Measurements from ENCODE around the gene CCDC183.
"Not testable (repeated sequence)": the region's sequence is repeated elsewhere in the genome, so short reads cannot be mapped to it uniquely, and the experiment has no call there.

Gene CCDC183

DNA sequence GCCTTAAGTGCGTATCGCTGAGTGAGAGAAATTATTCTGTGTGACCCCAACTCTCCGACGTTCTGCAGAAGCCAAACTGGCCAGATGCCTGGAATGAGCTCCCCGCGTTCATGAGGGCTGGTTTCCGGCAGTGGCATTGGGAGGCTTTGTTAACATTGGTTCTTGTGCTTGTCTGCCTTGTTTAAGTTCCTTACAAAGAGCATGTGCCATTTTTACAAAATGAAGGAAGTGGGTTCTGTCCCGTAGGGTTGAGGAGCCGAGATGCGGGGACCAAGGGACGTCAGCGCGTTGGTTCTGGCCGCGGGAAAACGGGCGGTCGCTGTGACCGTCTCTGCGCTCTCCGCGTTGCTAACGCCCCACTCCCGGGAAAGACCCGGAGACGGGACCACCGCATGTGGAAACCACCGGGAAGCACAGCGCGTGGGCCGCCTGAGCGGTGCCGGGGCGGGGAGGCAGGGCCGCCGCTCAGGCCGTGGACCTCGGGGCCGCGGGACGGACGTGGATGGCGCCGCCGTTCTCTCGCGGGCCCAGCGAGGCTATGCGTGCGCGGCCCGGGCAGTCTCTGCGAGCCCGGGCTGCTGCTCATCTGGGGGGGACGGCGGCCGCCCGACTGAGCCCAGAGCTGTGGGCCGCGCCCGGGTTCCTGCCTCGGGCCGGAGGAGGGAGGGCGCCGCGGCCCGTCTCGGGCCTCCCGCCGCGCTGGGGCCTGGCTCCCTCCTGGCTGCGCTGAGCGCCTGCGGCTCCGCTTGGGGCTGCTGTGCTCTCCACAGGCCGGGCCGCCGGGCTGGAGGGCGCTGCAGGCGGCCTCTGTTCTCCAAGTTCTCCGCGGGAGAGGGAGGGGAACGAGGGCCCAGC is 25.1 kb downstream of the CCDC183 start:
- in situ Hi-C loops (cut with MboI; ENCODE audit: low sequenced_read_pairs) = no loop called here

DNA sequence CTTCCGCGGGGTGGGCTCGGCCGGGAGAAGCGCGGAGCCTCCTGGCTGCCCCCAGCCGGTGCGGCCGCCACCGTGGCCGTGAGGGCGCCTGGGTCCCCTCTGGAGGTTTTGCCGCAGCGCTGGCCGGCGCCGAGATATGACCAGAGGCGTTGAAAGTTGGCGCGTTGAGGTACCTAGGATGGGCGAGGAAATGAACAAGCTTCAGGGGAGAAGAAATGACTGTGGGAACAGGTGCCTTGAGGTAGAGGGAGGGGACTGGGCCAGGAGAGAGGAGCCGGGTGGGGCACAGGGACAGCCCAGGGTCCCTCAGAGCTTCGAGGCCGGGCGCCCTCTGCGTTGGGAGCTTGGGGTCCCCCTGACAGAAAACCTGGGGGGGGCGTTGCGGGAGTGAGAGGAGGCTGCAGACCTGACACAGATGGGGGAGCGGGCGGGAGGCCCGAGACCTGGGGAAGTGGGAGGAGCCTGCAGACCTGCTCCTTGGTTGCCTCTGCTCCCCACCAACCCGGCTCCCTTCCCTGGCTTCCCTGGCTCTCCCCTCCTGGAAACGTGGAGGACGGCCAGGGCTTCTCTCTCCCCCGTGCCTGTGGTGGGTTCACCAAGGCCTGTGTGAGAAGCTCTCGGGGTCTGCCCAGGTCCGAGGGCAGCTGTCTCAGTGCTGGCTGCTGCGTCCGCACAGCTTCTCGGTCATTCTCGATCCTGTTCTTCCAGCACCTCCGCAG is 25.8 kb downstream of the CCDC183 start:
- in situ Hi-C loops (cut with MboI; ENCODE audit: low sequenced_read_pairs) = no loop called here

DNA sequence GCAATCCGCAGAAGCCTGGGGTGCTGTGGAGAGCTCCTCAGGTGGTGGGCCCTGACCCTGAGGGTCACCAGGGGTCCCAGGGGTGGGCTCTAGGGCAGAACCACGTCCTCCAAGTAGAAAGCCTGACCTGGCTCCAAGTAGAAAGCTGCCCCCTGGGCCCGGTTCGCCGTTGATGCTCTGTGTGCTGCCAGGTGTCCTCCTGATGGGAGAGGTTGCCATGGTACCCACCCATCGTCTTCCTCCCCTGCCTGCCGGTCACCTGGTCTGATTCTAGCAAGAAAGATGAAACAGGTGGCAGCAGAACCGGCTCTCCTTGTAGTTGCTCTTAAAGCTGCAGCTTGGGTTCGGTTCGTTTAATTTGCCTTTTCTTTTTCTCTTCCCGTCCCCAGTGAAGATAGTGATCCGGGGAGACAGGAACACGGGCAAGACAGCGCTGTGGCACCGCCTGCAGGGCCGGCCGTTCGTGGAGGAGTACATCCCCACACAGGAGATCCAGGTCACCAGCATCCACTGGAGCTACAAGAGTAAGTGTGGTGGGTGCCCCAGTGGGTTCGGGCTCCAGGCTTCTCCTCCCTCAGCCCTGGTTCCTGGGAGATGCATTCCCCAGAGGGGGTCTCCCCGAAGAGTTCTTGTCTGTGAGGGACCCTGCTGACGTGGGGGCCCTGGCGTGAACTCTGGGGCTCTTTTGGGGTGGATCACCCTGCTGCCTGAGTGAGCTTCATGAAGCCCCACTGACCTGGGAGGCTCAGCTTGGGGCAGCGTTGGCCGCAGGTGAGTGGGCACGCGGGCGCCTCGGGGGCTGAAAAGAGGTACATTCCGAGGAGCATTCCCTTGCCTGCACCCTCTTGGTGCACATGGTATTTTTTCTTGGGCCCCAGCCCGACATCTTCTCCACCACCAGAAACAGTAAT is 27.3 kb downstream of the CCDC183 start:
- in situ Hi-C loops (cut with MboI; ENCODE audit: low sequenced_read_pairs) = no loop called here

DNA sequence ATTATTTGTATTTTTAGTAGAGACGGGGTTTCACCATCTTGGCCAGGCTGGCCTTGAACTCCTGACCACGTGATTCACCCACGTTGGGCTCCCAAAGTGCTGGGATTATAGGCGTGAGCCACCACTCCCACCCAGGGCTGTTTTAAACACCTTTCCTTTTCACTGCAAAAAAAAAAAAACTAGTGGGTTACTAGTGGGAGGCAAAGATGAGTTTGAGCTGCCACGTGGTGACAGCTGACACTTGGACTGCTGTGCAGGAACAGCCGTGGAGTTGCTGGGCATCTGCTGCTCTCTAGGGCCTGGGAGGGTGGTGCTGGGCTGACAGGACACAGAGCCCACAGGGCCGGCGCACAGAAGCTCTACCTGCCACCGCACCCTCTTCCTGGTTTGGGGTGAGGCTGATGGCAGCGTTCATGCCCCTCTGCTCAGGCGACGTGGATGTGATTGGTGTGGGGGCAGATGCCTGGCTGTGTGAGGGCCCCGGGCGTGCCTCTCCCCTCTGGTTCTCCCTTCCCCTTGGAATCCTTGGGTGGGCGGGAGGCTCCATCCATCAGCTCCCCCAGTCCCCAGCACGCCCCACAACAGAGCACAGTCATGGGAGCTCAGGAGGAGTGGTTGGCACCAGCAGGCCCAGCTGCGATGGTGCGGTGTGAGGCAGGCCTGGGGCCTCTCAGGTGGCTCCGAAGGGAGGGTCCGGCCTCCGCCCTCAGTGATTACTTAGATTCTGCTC is 28.5 kb downstream of the CCDC183 start:
- in situ Hi-C loops (cut with MboI; ENCODE audit: low sequenced_read_pairs) = no loop called here

DNA sequence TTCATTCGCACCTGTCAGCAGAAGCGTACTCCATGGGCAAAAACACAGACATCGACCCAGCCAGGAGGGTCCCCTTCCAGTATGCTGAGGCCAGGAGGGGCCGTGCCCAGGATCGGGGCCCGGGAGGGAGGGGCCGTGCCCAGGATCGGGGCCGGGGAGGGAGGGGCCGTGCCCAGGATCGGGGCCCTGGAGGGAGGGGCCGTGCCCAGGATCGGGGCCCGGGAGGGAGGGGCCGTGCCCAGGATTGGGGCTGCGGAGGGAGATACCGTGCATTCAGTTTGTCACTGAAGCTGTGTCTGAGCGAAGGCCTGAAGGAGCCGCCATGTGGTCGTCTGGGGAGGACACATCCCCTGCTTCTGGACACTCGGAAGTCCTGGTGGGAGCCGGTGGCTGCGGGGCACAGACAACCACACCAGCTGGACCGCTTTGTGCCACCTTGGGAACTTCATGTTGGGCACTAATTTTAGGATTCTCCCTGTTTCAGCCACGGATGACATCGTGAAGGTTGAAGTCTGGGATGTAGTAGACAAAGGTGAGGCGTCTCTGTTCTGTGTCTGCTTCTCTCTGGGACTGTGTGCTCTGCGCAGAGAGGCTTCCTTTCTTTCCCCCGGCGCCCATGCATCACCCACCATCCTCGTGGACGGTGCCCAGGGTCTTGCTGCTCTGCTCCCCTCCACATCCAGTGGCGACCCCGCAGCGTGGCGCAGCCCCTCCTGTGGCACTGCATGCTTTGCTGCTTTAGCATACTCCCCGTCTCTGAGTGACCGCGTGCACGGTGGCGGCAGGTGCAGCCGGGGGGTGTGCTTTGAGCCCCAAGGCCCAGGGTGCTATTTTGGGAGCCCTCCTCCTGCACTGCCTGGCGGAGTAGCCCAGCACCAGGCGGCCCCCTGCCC is 29.4 kb downstream of the CCDC183 start:
- in situ Hi-C loops (cut with MboI; ENCODE audit: low sequenced_read_pairs) = no loop called here

DNA sequence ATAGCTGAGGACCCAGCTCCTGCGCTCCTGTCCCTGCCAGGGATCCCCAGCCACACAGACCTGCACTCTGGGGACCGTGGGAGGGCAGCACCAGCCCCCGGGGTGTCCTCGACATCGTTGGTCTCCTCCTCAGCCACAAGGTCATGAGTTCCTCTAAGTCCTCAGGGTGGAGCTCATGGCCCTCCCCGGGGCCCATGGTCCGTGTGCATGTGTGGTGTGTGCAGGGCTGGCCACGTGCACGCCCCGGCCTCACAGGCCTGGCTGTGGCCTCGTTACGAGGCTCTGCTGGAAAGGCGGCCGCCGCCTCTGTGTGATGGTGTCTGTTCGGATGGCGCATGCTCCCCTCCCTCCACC is 30.0 kb downstream of the CCDC183 start:
- in situ Hi-C loops (cut with MboI; ENCODE audit: low sequenced_read_pairs) = no loop called here

DNA sequence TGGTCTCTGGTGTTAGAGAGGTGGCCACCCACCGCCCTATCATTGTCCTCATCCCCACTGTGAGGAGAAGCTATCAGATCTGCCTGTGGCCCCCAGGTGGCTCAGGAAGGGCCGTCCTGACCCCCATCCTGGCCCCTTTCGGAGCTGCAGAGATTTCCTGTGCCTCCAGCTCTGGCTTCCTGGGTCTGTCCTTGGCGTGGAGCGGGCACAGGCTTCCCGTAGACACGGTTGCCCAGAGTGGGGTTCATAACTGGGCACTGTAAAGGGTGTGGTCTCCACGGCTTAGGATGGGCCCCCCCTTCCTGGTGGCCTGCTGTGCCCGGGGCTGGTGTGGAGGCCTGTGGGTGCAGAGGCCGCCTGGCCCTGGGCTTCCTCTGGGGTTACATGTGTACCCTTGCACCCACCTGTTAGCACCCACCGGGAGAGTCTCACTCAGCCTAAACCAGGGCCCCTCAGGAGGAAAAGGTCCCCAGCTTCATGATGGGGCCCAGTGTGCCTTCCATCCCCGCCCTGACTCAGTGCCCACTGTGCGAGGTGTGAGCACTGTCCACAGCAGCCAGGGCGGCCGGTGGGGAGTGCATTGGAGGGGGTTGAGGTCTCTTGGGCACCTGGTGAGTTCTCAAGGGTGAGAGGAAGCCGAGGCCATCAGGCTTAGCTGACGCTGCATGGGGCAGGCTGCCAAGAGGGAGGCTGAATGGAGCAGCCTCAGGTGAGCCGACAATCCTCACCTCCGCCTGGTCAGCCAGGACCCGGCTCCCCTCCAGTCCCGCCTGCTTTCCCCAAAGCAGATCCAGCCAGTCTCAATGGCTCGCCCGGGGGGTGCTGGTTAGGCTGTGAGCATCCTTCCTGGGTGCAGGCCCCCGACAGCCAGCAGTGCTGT is 30.8 kb downstream of the CCDC183 start:
- in situ Hi-C loops (cut with MboI; ENCODE audit: low sequenced_read_pairs) = no loop called here

DNA sequence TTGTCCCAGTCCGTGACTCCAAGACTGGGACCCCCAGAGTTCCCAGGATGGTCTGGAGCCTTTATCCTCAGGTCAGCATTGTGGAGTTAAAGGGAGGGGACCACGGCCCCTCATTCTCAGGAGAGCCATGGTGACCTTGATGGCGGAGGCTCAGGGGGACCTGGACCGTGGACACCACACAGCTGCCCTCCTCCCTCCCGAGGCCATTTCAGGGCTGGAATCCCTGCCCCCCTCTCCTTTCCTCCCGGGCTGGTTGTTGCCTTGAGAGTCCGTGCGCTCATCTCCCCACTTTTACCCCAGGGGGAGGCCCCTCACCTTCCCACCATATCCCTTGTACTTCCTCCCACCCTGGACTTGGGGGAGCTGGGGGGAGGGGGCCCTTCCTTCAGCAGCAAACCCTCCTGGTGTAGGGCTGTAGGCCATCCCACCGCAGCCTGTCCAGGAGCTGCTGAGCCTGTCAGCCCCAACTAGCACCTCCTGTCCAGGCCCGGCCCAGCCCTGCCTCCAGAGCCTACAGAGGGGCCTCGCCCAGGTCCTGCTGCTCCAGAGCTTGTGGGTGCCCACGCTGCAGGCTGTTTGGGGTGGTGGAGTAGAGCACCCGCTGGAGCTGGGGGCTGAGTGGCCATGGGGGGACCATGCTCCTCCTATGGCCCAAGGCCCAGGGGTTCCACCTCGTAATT is 31.8 kb downstream of the CCDC183 start:
- in situ Hi-C loops (cut with MboI; ENCODE audit: low sequenced_read_pairs) = no loop called here

DNA sequence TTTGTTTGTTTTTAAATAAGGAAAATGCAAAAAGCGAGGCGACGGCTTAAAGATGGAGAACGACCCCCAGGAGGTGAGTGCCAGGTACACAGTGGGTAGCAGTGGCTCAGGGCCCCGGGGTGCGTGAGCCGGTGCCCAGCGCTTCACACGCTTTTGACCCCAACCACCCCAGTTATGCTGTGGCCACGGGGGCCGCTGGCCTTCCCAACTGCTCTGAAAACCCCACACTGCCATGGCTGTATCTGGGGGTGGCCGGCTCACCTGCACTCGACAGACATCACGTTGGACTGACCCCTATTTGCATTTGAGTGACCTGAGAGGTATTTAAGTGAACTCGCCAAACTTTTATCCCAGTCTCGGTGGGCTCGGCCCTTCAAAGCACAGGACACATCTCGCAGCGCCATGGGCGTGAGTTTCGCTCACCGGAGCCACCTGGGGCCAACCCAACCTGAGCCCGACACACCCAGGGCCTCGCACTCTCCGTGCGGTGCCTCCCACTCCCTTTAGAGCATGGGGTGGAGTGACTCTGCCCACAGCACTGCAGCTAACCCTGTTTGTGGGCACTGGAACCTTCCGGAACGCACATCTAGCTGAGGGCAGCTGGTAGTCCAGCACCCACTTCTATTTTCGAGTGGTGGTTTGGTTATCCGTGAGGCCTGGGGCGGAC is 32.5 kb downstream of the CCDC183 start:
- in situ Hi-C loops (cut with MboI; ENCODE audit: low sequenced_read_pairs) = no loop called here

DNA sequence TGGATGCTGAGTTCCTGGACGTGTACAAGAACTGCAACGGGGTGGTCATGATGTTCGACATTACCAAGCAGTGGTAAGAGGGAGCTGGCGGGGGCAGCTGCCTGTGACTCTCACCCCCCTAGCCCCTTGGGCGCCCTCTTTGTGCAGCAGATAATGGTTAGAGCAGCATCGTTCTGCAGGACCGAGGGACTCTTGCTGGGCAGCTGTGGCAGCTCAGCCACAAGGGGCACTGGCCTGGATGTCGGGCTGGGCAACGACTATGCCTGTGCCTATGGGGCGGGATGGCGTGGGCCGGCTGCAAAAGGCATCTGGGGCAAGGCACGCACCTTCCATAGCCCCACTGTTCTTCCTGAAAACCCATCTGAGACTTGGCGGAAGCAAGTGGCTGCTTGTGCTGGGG is 33.3 kb downstream of the CCDC183 start:
- in situ Hi-C loops (cut with MboI; ENCODE audit: low sequenced_read_pairs) = no loop called here

DNA sequence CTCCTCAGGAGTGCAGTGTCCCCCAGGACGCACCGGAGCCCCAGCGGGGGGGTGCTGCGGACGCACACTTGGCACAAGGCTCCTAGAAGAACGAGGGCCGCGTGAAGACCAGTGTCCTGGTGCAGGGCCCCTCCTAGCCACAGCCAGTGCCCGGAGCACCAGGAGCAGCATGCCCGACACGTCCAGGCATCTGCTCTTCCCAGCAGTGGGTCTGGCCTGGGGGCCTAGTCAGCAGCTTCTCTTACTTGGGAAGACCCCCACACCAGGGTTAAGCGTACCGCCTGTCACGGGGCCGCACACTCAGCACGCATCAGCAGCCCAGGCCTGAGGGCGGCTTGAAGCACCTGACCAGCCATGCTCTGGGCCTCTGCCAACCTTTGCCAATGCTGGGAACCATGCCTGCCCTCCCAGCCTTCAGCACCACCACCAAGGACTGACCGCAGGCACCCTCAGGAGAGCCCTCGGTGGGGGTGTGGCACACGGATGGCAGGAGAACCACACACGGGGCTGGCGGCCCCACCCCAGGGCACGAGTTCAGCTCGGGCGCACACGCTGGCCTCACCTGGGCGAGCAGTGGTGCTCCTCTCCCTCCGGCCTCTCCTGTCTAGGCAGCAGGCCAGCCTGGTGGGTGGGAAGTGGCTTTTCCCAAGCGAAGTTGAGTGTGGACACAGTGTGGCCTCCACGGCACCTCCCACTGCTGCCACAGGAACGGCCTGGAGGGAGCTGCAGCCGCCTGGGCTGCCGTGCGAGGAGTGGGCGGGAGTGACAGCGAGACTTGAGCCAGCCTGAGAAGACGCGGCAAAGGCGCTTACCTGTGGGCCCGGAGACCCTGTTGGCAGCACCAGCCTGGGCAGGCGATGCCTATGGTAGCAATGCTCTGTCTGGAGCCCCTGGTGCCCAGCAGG is 34.1 kb downstream of the CCDC183 start:
- in situ Hi-C loops (cut with MboI; ENCODE audit: low sequenced_read_pairs) = no loop called here

DNA sequence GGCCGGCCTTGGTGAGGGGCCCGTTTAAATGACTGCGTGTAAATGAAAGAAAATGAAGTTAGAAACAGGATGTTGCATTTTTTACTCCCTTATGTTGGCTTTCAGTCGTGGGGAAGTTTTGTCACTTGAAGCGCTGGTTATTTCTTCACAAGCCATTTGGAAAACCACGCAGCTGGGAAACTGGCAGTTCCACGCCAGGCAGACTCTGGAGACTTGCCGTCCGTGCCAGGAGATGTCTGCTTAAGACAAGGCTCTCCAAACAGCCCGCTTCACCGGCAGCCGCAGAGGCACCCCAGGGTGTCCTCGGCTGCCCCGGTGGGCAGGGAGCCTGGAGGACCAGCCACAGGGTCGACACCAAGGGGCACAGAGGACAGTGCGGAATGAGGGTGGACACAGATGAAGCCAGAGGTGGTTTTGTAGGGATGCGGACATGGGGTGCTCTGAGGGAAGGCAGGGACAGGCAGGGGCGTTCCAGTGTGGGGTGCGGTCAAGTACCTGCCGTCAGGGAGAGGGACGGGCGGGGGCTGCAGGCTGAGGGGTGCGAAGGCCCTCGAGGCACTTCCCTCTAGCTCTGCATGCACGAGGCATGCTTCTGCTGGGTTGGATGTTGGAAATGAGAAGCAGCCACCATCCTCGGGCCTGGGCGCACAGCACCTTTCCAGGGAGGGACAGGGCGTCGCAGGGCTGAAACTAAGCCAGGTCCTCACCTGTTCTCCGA is 35.0 kb downstream of the CCDC183 start:
- in situ Hi-C loops (cut with MboI; ENCODE audit: low sequenced_read_pairs) = no loop called here

DNA sequence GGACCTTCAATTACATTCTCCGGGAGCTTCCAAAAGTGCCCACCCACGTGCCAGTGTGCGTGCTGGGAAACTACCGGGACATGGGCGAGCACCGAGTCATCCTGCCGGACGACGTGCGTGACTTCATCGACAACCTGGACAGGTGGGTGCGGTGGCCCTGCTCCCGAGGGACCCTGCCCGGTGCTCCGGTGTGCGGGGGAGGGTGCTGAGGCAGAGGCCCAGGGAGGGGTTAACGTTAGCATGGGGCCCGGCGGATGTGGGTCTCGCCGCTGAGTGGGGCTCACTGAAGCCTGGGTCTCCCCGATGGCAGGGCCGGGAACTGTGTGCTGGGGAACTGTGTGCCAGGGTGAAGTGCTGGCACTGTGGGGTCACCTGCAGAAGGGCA is 35.6 kb downstream of the CCDC183 start:
- in situ Hi-C loops (cut with MboI; ENCODE audit: low sequenced_read_pairs) = no loop called here

DNA sequence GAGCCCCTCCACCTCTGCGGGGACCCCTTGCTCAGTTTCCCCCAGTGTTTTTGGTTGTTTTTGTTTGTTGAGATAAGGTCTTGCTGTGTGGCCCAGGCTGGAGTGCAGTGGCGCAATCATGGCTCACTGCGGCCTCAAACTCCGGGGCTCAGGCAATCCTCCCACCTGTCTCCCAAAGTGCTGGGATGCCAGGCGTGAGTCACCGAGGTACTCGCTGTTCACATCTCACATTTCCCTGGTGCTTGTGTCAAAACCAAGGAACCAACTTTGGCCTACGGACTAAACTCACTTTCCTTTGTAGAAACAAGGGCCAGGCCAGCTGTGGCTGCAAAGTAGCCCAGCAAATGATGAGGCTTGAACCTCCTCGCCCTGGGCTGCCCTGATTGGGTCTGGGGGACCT is 36.4 kb downstream of the CCDC183 start:
- in situ Hi-C loops (cut with MboI; ENCODE audit: low sequenced_read_pairs) = no loop called here

DNA sequence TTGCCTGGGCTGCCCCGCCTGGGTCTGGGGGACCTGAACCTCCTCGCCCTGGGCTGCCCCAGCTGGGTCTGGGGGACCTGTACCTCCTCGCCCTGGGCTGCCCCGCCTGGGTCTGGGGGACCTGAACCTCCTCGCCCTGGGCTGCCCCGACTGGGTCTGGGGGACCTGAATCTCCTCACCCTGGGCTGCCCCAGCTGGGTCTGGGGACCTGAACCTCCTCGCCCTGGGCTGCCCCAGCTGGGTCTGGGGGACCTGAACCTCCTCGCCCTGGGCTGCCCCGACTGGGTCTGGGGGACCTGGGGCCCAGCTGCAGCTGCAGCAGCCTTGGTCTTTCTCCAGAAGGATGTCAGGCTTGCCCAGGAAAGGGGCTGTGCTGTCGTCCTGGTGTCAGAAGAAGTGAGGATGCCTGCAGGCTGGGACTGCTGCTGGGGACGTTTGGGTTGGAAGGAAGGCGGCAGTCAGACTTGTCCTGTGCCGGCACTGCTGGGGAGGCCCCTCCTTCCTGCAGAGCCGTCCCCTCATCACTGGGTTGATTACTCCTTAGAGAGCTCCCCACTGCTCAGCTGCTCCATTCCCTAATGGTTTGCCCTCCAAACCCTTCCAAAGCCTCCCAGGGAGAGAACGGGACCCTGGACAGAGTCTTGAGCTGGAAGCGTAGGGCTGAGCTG is 37.4 kb downstream of the CCDC183 start:
- in situ Hi-C loops (cut with MboI; ENCODE audit: low sequenced_read_pairs) = not testable (repeated sequence)
